ENCODE data around the gene SORBS2. TPM values are rescaled to one million over a fixed set of nuclear protein-coding genes. Genes with fewer than 3 reads are reported as not detected.

SORBS2 gene
- total RNA-seq, 1 donor = under 0.01 TPM

GRCh38 chr4:185743722-185744487 is 68.1 kb downstream of the SORBS2 start:
- no peak for DNase-seq (ENCODE audit: low read depth in 2 of 3, low spot score in 2 of 3)

- peak in 1 of 3 donors; percentile 40 for DNase-seq (ENCODE audit: low read depth in 2 of 3, low spot score in 2 of 3)
Measured at GRCh38 chr4:185742766-185743165, 69.2 kb downstream of the SORBS2 start.

GRCh38 chr4:185741795-185742194 is 70.2 kb downstream of the SORBS2 start:
- DNase-seq (ENCODE audit: low read depth in 2 of 3, low spot score in 2 of 3) = no peak

GRCh38 chr4:185740471-185740873 is 71.5 kb downstream of the SORBS2 start:
- no peak for DNase-seq (ENCODE audit: low read depth in 2 of 3, low spot score in 2 of 3)

- DNase-seq (ENCODE audit: low read depth in 2 of 3, low spot score in 2 of 3) = no peak
Measured at GRCh38 chr4:185738820-185739219, 73.2 kb downstream of the SORBS2 start.

GRCh38 chr4:185738038-185738552 is 73.9 kb downstream of the SORBS2 start:
- DNase-seq (ENCODE audit: low read depth in 2 of 3, low spot score in 2 of 3) = no peak

GRCh38 chr4:185737489-185738037 is 74.4 kb downstream of the SORBS2 start:
- DNase-seq (ENCODE audit: low read depth in 2 of 3, low spot score in 2 of 3) = no peak

GRCh38 chr4:185736882-185737281 is 75.1 kb downstream of the SORBS2 start:
- no peak for DNase-seq (ENCODE audit: low read depth in 2 of 3, low spot score in 2 of 3)

GRCh38 chr4:185735866-185736400 is 76.1 kb downstream of the SORBS2 start:
- no peak for DNase-seq (ENCODE audit: low read depth in 2 of 3, low spot score in 2 of 3)

- DNase-seq (ENCODE audit: low read depth in 2 of 3, low spot score in 2 of 3) = no peak
Measured at GRCh38 chr4:185734930-185735329, 77.1 kb downstream of the SORBS2 start.

GRCh38 chr4:185734214-185734613 is 77.8 kb downstream of the SORBS2 start:
- peak in 2 of 3 donors; percentile 49 to 60 for DNase-seq (ENCODE audit: low read depth in 2 of 3, low spot score in 2 of 3)

- DNase-seq (ENCODE audit: low read depth in 2 of 3, low spot score in 2 of 3) = no peak
Measured at GRCh38 chr4:185730849-185731608, 81.0 kb downstream of the SORBS2 start.

- peak in 2 of 3 donors; percentile 24 to 67 for DNase-seq (ENCODE audit: low read depth in 2 of 3, low spot score in 2 of 3)
Measured at GRCh38 chr4:185730387-185730786, 81.6 kb downstream of the SORBS2 start.

GRCh38 chr4:185729391-185729804 is 82.6 kb downstream of the SORBS2 start:
- no peak for DNase-seq (ENCODE audit: low read depth in 2 of 3, low spot score in 2 of 3)

GRCh38 chr4:185728893-185729292 is 83.1 kb downstream of the SORBS2 start:
- no peak for DNase-seq (ENCODE audit: low read depth in 2 of 3, low spot score in 2 of 3)

GRCh38 chr4:185726931-185727330 is 85.1 kb downstream of the SORBS2 start:
- DNase-seq (ENCODE audit: low read depth in 2 of 3, low spot score in 2 of 3) = no peak

- no peak for DNase-seq (ENCODE audit: low read depth in 2 of 3, low spot score in 2 of 3)
Measured at GRCh38 chr4:185723631-185724260, 88.2 kb downstream of the SORBS2 start.

GRCh38 chr4:185722029-185722316 is 90.0 kb downstream of the SORBS2 start:
- DNase-seq (ENCODE audit: low read depth in 2 of 3, low spot score in 2 of 3) = no peak

- no peak for DNase-seq (ENCODE audit: low read depth in 2 of 3, low spot score in 2 of 3)
Measured at GRCh38 chr4:185721190-185722028, 90.6 kb downstream of the SORBS2 start.

- no peak for DNase-seq (ENCODE audit: low read depth in 2 of 3, low spot score in 2 of 3)
Measured at GRCh38 chr4:185719500-185719858, 92.5 kb downstream of the SORBS2 start.

Measured in hematopoietic multipotent progenitor cell (in vitro differentiated cells).